ENCODE measurements around the gene TXN. TPM values are rescaled to one million over a fixed set of nuclear protein-coding genes. Genes with fewer than 3 reads are reported as not detected.

Gene TXN
- total and polyA plus RNA-seq, 9 donors: 84.4 to 176 (median 117) TPM

DNA sequence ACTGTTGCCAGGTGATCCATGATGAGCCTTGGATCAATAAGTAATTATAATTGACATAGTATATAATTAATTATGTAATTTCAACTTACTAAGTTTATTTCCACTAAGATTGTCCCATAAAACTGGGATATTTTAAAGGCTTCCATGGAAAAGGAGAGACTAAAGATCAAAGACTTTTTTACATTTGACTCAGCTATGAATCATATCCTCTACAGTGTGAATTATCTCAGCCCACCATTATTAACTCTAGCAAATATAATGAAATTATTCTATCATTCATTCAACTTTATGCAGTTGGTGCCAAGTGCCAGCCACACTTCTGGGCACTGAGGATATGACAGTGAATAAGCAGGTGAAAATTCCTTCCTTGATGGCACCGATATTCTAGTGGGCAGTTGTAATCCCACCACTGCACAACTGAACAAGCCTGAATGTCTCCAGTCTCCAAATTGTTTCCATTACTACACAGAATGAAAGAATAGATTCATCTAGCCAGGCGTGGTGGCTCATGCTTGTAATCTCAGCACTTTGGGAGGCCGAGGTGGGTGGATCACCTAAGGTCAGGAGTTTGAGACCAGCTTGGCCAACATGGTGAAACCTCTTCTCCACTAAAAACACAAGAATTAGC lies 21.9 kb upstream of the TXN start:
- no peaks in the 10 kb centered on the region for H3K4me1 ChIP-seq (ENCODE audit: insufficient read depth)
- 80 to 88% (median 87%) methylated on average over 3 of the region's 3 CpGs for WGBS, 3 donors
- no peaks in the 10 kb centered on the region for H3K36me3 ChIP-seq
- H3K27ac ChIP-seq: no peak overlapping the region
- no peaks in the 10 kb centered on the region for H3K27me3 ChIP-seq
- no peaks in the 10 kb centered on the region for H3K9me3 ChIP-seq
- intact Hi-C loops (cut with DNase I): no loop called here
- TF ChIP-seq POLR2A (IDR thresholded peaks at IDR 0.05): no peak
- no peak for TF ChIP-seq EP300 (IDR thresholded peaks at IDR 0.05)
- TF ChIP-seq, protein P1, sequence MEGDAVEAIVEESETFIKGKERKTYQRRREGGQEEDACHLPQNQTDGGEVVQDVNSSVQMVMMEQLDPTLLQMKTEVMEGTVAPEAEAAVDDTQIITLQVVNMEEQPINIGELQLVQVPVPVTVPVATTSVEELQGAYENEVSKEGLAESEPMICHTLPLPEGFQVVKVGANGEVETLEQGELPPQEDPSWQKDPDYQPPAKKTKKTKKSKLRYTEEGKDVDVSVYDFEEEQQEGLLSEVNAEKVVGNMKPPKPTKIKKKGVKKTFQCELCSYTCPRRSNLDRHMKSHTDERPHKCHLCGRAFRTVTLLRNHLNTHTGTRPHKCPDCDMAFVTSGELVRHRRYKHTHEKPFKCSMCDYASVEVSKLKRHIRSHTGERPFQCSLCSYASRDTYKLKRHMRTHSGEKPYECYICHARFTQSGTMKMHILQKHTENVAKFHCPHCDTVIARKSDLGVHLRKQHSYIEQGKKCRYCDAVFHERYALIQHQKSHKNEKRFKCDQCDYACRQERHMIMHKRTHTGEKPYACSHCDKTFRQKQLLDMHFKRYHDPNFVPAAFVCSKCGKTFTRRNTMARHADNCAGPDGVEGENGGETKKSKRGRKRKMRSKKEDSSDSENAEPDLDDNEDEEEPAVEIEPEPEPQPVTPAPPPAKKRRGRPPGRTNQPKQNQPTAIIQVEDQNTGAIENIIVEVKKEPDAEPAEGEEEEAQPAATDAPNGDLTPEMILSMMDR (IDR thresholded peaks at IDR 0.05): no peak
- DNase-seq: no peak
- no peak overlapping the region for H3K4me3 ChIP-seq

- H3K4me1 ChIP-seq (ENCODE audit: insufficient read depth): no peaks in the 10 kb centered on the region
- H3K9me3 ChIP-seq: no peaks in the 10 kb centered on the region
- intact Hi-C loops (cut with DNase I): no loop called here
- H3K36me3 ChIP-seq: no peaks in the 10 kb centered on the region
- WGBS, 3 donors: 14 to 27% (median 16%) methylated on average over 3 of the region's 3 CpGs
- no peak overlapping the region for H3K27ac ChIP-seq
- H3K4me3 ChIP-seq: no peak overlapping the region
- DNase-seq: no peak
- TF ChIP-seq, protein P1 (IDR thresholded peaks at IDR 0.05): no peak
- TF ChIP-seq POLR2A (IDR thresholded peaks at IDR 0.05): no peak
- TF ChIP-seq EP300 (IDR thresholded peaks at IDR 0.05): no peak
- no peaks in the 10 kb centered on the region for H3K27me3 ChIP-seq
These were observed 20.5 kb upstream of the TXN start for GRCh38 chr9:110276781-110277180.

DNA sequence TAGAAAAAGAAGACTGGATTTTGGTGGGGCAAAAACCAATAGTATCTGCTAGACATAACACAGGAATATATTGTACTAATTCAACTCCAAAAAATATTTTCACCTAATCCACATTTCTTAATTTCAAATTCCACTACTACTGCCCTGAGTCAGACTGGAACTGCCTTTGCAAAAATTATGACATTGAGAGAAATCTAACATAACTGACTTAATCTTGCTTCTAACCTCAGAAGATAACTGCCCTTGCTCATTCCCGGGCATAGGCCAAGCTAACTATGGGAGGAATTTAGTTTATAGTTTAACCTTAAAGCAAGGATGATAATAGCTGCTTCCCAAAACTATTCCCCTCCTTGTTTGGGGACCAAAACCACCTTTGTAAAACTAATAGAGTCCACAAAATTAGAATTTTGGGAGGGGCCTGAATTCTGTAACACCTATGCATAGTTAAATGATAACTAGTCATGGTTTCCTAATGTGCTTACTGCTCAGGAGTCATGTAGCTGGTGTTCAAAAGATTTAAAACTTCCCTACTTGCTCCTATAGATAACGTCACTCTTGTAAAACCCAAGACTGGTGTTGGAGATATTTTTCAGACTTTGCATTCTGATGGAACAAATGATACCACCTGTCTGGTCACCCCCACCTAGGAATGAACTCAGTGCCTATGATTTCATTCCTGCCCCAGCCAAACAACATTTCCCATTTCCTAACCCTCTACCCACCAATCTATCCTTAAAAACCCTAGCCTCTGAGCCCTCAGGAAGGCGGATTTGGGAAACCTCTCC lies 14.1 kb upstream of the TXN start:
- no peak for DNase-seq
- Histone ChIP-seq H3K4me1 (ENCODE audit: insufficient read depth) (no peaks in the 10 kb centered on the region), H3K27ac (no peak overlapping the region), H3K36me3 (no peaks in the 10 kb centered on the region), H3K9me3 (no peaks in the 10 kb centered on the region), H3K27me3 (no peaks in the 10 kb centered on the region), H3K4me3 (no peak overlapping the region)
- intact Hi-C loops (cut with DNase I): no loop called here
- WGBS, 3 donors: 75 to 84% (median 79%) methylated on average over 3 of the region's 3 CpGs
- TF ChIP-seq, protein P1 (IDR thresholded peaks at IDR 0.05): no peak
- TF ChIP-seq EP300 (IDR thresholded peaks at IDR 0.05): no peak
- TF ChIP-seq POLR2A (IDR thresholded peaks at IDR 0.05): no peak

DNA sequence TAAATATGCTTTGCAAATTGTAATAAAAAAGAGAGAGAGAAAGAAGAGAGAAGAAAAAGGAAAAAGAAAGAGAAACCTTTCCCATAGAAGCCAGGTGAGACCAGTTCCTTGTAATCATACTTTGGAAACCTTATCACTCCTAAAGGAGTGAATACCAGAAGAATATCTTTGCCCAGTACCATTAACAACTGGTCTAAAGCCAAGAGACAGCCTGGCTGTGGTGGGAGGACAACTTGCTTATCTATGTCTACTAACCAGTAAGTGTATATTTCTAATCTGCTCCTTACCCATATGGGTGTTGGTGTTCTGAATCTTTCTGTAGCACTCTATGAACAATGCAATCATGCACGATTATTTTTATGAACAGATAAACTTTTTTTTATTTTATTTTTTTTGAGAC lies 10.5 kb upstream of the TXN start:
- WGBS, 3 donors: 0 to 13% methylated on average over 1 of the region's 1 CpG; no CpG with 5 or more reads in 1 of the 3 donors
- Histone ChIP-seq H3K4me1 (ENCODE audit: insufficient read depth) (no peaks in the 10 kb centered on the region), H3K9me3 (no peaks in the 10 kb centered on the region), H3K36me3 (no peaks in the 10 kb centered on the region), H3K27ac (no peak overlapping the region), H3K27me3 (no peaks in the 10 kb centered on the region), H3K4me3 (no peak overlapping the region)
- intact Hi-C loops (cut with DNase I): no loop called here
- TF ChIP-seq EP300 (IDR thresholded peaks at IDR 0.05) (no peak), POLR2A (IDR thresholded peaks at IDR 0.05) (no peak)
- TF ChIP-seq, protein P1 (IDR thresholded peaks at IDR 0.05): no peak
- DNase-seq: no peak
